ENCODE data around the gene LIPM.

LIPM gene

GRCh38 chr10:88841316-88842111 lies 39.0 kb downstream of the LIPM start:
- peak; percentile 21 to 42 for DNase-seq

DNA sequence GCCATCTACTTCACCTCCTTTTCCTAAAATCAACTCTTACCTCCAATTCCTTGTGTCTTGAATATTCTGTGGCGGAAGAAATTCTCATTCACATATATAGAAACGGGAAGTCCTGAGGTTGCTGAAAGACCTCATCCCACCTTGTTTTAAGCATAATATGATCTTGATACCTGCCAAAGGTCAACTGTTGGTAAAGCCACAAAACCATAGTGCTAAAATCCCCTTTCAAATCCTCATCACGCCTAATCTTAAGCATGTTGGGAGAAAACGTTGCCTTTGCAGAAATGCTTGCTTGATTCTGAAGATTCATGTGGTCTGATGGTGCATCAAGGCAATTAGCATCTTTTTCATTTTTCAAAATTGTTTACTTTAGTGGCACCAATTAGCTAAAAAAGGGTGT lies 40.6 kb downstream of the LIPM start:
- DNase-seq, result no peak

GRCh38 chr10:88848499-88848898 lies 46.0 kb downstream of the LIPM start:
- peak; percentile 50 to 81 for DNase-seq

GRCh38 chr10:88849234-88849633 lies 46.7 kb downstream of the LIPM start:
- peak in 1 of 2 donors; percentile 39 for DNase-seq

DNA sequence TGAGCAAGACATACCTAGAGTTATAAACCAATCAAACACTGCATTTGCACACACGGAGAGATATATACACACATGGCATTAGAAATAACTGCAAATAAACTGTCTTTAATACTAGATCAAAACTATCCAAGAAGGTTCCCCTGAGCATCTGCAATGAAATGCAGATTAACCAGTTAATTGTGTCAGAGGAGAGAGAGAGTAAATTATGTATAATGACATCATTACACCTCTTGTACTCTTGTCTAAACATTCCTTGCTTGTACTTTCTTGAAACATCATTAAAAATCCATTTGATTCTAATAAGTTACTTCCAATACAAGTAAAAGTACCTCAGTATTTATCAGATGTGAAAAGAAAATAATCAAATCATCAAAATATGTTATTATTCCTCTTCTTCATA lies 48.2 kb downstream of the LIPM start:
- DNase-seq, result no peak

DNA sequence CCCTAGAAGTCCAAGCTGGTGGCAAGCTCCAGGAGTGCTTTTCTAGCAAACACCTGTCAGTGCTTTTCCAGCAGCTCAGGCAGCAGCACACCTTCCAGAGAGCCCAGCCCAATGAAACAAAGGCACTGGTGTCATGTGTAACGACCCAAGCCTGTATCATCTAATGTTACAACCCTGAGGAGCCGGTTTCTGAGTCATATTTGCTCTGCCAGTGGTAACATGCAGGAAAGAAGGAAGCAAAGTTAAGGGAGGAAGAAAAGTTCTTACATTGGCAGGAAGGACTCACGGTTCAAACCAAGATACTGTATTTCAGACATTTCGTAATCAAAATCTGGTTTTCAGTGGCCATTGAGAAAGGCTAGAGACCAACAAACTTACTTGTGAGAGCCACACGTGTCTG lies 49.2 kb downstream of the LIPM start, which contains the start of gene ANKRD22:
TSS of gene ANKRD22 (minus strand) at position 139 of the 400 bp plus-strand sequence. CDS start 237 bp downstream, outside the sequence.
- DNase-seq, result peak; percentile 70 to 90

GRCh38 chr10:88852327-88852726 lies 49.8 kb downstream of the LIPM start:
- DNase-seq, result no peak

DNA sequence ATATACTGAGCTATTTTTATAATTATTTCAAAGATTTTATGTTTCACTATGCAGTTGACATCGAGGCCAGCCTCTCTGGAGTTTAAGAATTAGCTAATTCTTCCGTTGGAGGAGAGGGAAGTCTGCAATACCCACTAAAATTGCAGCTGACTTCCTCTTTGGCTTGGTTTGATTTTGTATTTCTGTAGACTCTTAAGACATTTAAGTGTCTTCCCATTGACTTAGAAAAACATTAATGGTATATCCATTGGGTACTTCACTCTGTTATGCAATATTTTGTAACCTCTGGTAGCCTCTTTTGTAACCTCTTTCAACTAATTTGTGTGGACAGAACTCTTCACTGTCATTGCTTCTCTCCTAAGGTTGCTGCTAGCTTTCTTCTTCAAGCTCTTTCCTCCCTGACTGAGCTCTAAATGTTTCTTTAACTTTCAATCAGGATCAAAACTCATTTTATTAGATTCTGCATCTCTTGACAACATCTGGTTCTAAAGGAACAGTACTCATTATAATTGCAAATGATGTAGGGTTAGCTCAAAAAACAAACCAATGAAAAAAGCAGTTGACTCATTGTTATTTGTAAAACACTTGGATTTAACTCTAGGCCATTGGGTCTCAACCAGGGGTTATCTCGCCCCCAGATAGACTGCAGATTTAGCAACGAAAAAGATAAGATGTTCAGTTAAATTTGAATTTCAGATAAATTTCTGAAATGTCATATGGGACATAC lies 50.8 kb downstream of the LIPM start:
- peak; percentile 87 to 98 for DNase-seq

GRCh38 chr10:88854684-88855083 lies 52.2 kb downstream of the LIPM start:
- no peak for DNase-seq

DNA sequence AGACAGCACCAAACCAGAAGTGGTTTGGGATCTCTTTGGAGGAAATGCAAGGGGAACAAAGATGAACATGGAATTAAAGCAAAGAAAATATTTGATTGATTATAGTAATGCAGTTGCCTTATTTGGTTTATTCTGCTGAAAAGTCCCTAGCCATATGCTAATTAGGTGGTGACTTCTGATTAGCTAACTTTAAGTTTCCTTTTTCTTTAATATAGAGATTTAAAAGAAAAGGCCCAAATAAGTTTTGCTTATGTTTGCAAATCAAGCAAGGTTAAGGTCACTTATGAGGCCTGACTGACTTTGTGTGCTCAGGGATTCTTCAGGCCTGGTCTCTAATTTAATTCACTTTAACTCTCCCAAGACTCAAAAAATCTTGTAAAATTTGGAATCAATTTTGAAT lies 55.3 kb downstream of the LIPM start:
- no peak for DNase-seq

DNA sequence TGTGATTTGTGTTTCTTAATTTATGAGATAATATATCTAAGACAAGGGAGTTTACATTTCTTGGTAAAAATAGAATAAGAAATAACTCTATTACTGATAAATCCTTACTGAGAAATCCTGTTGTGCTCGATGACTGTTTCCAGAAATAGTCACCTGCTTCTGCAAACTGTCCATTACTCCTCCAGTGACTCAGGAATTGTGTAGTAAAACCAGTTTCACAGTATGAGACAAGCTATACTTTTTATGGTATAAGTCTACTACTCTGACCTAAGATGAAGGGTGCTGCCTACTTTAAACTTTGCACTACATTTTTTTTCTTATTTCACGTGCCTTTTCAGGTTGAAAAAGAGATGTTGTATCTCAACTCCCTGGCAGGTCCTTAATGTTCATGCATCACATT lies 56.0 kb downstream of the LIPM start:
- peak; percentile 59 to 66 for DNase-seq

DNA sequence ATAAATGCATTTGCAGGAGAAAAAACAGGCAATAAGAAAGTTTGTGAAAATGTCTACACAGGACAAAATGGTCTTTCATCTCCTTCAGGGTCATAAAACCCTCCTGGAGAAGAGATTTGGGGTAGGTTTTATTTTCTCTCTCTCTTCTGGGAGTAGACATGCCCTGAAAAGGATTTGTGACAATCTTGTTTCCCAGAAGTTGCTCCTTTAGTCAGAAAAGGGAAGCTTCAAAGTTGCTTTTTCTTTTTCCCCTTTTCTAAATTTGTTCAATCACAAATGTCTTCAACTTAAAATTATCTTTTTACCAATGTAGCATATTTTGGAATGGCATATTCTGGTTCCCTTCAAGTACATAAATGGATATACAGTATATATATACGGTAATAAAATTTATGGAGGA lies 58.5 kb downstream of the LIPM start:
- DNase-seq, result peak in 1 of 2 donors; percentile 36

- peak; percentile 63 to 77 for DNase-seq
These were observed 62.8 kb downstream of the LIPM start for GRCh38 chr10:88865281-88865876.

DNA sequence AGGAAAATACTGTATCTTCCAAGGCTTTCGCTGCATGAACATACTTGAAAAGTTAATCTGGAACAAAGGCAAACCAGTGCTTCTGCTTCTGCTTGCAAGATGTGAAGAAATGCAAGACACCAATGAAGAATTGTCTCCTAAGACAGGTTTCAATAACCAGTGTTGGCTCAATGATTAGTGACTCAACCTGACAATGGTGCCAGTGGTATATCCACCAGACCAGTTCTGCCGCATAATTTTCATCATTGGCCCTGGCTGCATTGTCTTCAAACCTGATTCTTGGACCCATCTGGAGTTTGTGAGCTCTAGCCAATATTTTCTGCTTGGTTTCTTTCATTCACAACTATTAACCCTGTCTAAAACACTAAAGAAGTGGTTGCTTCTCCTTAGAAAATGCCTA lies 63.9 kb downstream of the LIPM start:
- no peak for DNase-seq

GRCh38 chr10:88870089-88870488 lies 67.6 kb downstream of the LIPM start:
- DNase-seq, result no peak
